ENCODE measurements around the gene TNFSF13B. TPM values are rescaled to one million over a fixed set of nuclear protein-coding genes. Genes with fewer than 3 reads are reported as not detected.

The TNFSF13B gene
- total and polyA plus RNA-seq, 2 donors from 2014 or later, result 1.1 to 5.3 TPM

GRCh38 chr13:108332791-108333190 lies 63.3 kb downstream of the TNFSF13B start:
- Histone ChIP-seq H3K4me3 (ENCODE audit: low read length in 3 of 3) (no peak overlapping the region), H3K27ac (ENCODE audit: low read depth in 2 of 2, low read length in 2 of 2) (no peak overlapping the region), H3K9ac (ENCODE audit: low read length in 3 of 3) (no peak overlapping the region), H3K36me3 (ENCODE audit: control insufficient read depth in 2 of 3, insufficient read depth in 3 of 3, low read length in 3 of 3) (no peaks in the 10 kb centered on the region), H3K9me3 (ENCODE audit: control insufficient read depth in 2 of 3, insufficient read depth in 1 of 3, low read length in 3 of 3) (no peaks in the 10 kb centered on the region), H3K27me3 (ENCODE audit: control insufficient read depth, insufficient read depth, low read length) (no peaks in the 10 kb centered on the region), H3K4me1 (ENCODE audit: control insufficient read depth in 2 of 3, insufficient read depth in 2 of 3, low read depth in 1 of 3, low read length in 3 of 3) (no peaks in the 10 kb centered on the region)
- intact Hi-C loops (cut with DNase I), result no loop called here
- DNase-seq, result no peak
- FAIRE-seq, result no peak
- TF ChIP-seq, protein P1, sequence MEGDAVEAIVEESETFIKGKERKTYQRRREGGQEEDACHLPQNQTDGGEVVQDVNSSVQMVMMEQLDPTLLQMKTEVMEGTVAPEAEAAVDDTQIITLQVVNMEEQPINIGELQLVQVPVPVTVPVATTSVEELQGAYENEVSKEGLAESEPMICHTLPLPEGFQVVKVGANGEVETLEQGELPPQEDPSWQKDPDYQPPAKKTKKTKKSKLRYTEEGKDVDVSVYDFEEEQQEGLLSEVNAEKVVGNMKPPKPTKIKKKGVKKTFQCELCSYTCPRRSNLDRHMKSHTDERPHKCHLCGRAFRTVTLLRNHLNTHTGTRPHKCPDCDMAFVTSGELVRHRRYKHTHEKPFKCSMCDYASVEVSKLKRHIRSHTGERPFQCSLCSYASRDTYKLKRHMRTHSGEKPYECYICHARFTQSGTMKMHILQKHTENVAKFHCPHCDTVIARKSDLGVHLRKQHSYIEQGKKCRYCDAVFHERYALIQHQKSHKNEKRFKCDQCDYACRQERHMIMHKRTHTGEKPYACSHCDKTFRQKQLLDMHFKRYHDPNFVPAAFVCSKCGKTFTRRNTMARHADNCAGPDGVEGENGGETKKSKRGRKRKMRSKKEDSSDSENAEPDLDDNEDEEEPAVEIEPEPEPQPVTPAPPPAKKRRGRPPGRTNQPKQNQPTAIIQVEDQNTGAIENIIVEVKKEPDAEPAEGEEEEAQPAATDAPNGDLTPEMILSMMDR (IDR thresholded peaks at IDR 0.05; ENCODE audit: borderline replicate concordance, extremely low read depth, insufficient read depth), result no peak

GRCh38 chr13:108342369-108343289 lies 73.1 kb downstream of the TNFSF13B start:
- DNase-seq (peak in 2 of 5 donors; percentile 31 to 71), FAIRE-seq (peak; percentile 17)
- no peak overlapping the region for H3K9ac ChIP-seq (ENCODE audit: low read length in 3 of 3)
- H3K9me3 ChIP-seq (ENCODE audit: control insufficient read depth in 2 of 3, insufficient read depth in 1 of 3, low read length in 3 of 3), result no peaks in the 10 kb centered on the region
- no peaks in the 10 kb centered on the region for H3K27me3 ChIP-seq (ENCODE audit: control insufficient read depth, insufficient read depth, low read length)
- no peak overlapping the region for H3K4me3 ChIP-seq (ENCODE audit: low read length in 3 of 3)
- no peaks in the 10 kb centered on the region for H3K36me3 ChIP-seq (ENCODE audit: control insufficient read depth in 2 of 3, insufficient read depth in 3 of 3, low read length in 3 of 3)
- TF ChIP-seq, protein P1 (IDR thresholded peaks at IDR 0.05; ENCODE audit: borderline replicate concordance, extremely low read depth, insufficient read depth), result peak; percentile 21
- intact Hi-C loops (cut with DNase I), result no loop called here
- H3K4me1 ChIP-seq (ENCODE audit: control insufficient read depth in 2 of 3, insufficient read depth in 2 of 3, low read depth in 1 of 3, low read length in 3 of 3), result no peaks in the 10 kb centered on the region
- H3K27ac ChIP-seq (ENCODE audit: low read depth in 2 of 2, low read length in 2 of 2), result no peak overlapping the region

- Histone ChIP-seq H3K36me3 (ENCODE audit: control insufficient read depth in 2 of 3, insufficient read depth in 3 of 3, low read length in 3 of 3) (no peaks in the 10 kb centered on the region), H3K4me3 (ENCODE audit: low read length in 3 of 3) (no peak overlapping the region), H3K9ac (ENCODE audit: low read length in 3 of 3) (no peak overlapping the region), H3K27ac (ENCODE audit: low read depth in 2 of 2, low read length in 2 of 2) (no peak overlapping the region), H3K9me3 (ENCODE audit: control insufficient read depth in 2 of 3, insufficient read depth in 1 of 3, low read length in 3 of 3) (no peaks in the 10 kb centered on the region), H3K4me1 (ENCODE audit: control insufficient read depth in 2 of 3, insufficient read depth in 2 of 3, low read depth in 1 of 3, low read length in 3 of 3) (no peaks in the 10 kb centered on the region), H3K27me3 (ENCODE audit: control insufficient read depth, insufficient read depth, low read length) (no peaks in the 10 kb centered on the region)
- FAIRE-seq (no peak), DNase-seq (no peak)
- intact Hi-C loops (cut with DNase I), result no loop called here
- TF ChIP-seq, protein P1 (IDR thresholded peaks at IDR 0.05; ENCODE audit: borderline replicate concordance, extremely low read depth, insufficient read depth), result no peak
Observed at GRCh38 chr13:108345016-108345415, 75.5 kb downstream of the TNFSF13B start.
